ENCODE measurements around the gene SLC31A1. TPM values are rescaled to one million over a fixed set of nuclear protein-coding genes. Genes with fewer than 3 reads are reported as not detected.

SLC31A1 gene
- 44.2 and 102 TPM in 2 replicates for total RNA-seq

GRCh38 chr9:113221003-113221799, at the start of gene SLC31A1, which contains the start of gene FKBP15:
Gene SLC31A1 (plus strand): TSS chr9:113221544. CDS start chr9:113256149, 34,605 bp downstream.
Gene FKBP15 (minus strand): TSS chr9:113221277. CDS start chr9:113221243, 34 bp downstream.

GRCh38 chr9:113275157-113276131, 54.1 kb downstream of the SLC31A1 start, which contains the start of the genes CDC26 and PRPF4:
Gene CDC26 (minus strand): TSS chr9:113275572. CDS start chr9:113272507, 3,065 bp downstream.
Gene PRPF4 (plus strand): TSS chr9:113275658. CDS start chr9:113275744, 86 bp downstream.

GRCh38 chr9:113302792-113303418, 81.6 kb downstream of the SLC31A1 start, which contains the start of gene RNF183:
Gene RNF183 (minus strand): TSS chr9:113303376. CDS start chr9:113298184, 5,192 bp downstream.

Other genes with a start within 250 kb of the SLC31A1 start
- gene ZNF883, start 209.4 kb upstream of the SLC31A1 start, total RNA-seq: under 0.01 and 0.22 TPM in 2 replicates
- 1.1 and 2.1 TPM in 2 replicates for gene ZFP37, start 164.8 kb upstream of the SLC31A1 start, total RNA-seq
- gene SLC31A2, start 70.5 kb upstream of the SLC31A1 start, total RNA-seq: 14.6 and 24.3 TPM in 2 replicates
- gene FKBP15, start 267 bp upstream of the SLC31A1 start, total RNA-seq: 25.4 and 35.5 TPM in 2 replicates
- gene CDC26, start 54.0 kb downstream of the SLC31A1 start, total RNA-seq: 14.4 and 24.8 TPM in 2 replicates
- 22.8 and 50.7 TPM in 2 replicates for gene PRPF4, start 54.1 kb downstream of the SLC31A1 start, total RNA-seq
- gene RNF183, start 81.8 kb downstream of the SLC31A1 start, total RNA-seq: not detected in 2 replicates
- 0.43 and 1.3 TPM in 2 replicates for gene WDR31, start 118.7 kb downstream of the SLC31A1 start, total RNA-seq
- not detected in 2 replicates for gene BSPRY, start 128.0 kb downstream of the SLC31A1 start, total RNA-seq
- 5.7 and 7.0 TPM in 2 replicates for gene HDHD3, start 155.4 kb downstream of the SLC31A1 start, total RNA-seq
- 12.3 and 16.8 TPM in 2 replicates for gene ALAD, start 179.7 kb downstream of the SLC31A1 start, total RNA-seq
- gene POLE3, start 189.1 kb downstream of the SLC31A1 start, total RNA-seq: 23.0 and 73.6 TPM in 2 replicates
- gene C9orf43, start 189.2 kb downstream of the SLC31A1 start, total RNA-seq: 0.43 and 0.66 TPM in 2 replicates
- gene RGS3, start 242.2 kb downstream of the SLC31A1 start, total RNA-seq: 39.4 and 60.3 TPM in 2 replicates

Measured in placental pericyte (primary cell).